H1 (cell line): Measurements from ENCODE around the gene NRXN3. TPM values are rescaled to one million over a fixed set of nuclear protein-coding genes. Genes with fewer than 3 reads are reported as not detected.

Experiments used
- CTCF ChIA-PET: fragments of 300-600 bp; sonication (Branson Sonifier 250); formaldehyde crosslinking; loops from one replicate; lab custom pipeline; 2021; ENCODE audit not compliant: partially characterized antibody; lab: Charles Lee
- POLR2A ChIA-PET: fragments of 300-600 bp; sonication (Branson Sonifier 250); formaldehyde crosslinking; loops from one replicate; lab custom pipeline; 2021; ENCODE audit warnings: inconsistent platforms; ENCODE audit not compliant: partially characterized antibody; lab: Charles Lee
- DNase-seq, 2 experiments: peaks; one replicate each; pipeline versions ENCODE4 v3.0.0 to v3.0.0-alpha.2; 2010 to 2022; ENCODE audit warnings: low spot score in 2 of 2, low read depth in 1 of 2, mixed read lengths in 1 of 2
- FAIRE-seq: peaks from 2 replicates; lab custom pipeline; 2011; peaks lifted over from hg19 to GRCh38; lab: Jason Lieb, UNC
- H2AFZ ChIP-seq: 2 replicates; pipeline ENCODE4 v1.8.1; 2012; ENCODE audit warnings: low read length, inconsistent platforms
- H2AK5ac ChIP-seq: 2 replicates; pipeline ENCODE4 v1.6.1; 2013; ENCODE audit warnings: low read depth, low read length
- H2BK120ac ChIP-seq: replicated peaks from 2 replicates; pipeline ENCODE3; 2013; ENCODE audit warnings: low read depth, low read length, inconsistent platforms
- H2BK12ac ChIP-seq: 2 replicates; pipeline ENCODE4 v1.6.1; 2013; ENCODE audit warnings: low read depth, low read length
- H2BK15ac ChIP-seq: 2 replicates; pipeline ENCODE4 v1.6.1; 2013; ENCODE audit warnings: low read length
- H2BK20ac ChIP-seq: 2 replicates; pipeline ENCODE4 v1.6.1; 2013; ENCODE audit warnings: low read length
- H2BK5ac ChIP-seq: 2 replicates; pipeline ENCODE4 v1.6.1; 2013; ENCODE audit warnings: low read depth, low read length
- H3K14ac ChIP-seq: 2 replicates; pipeline ENCODE4 v1.6.1; 2013; ENCODE audit warnings: inconsistent platforms; ENCODE audit not compliant: insufficient read length
- H3K18ac ChIP-seq: 2 replicates; pipeline ENCODE4 v1.6.1; 2013; ENCODE audit warnings: low read length; ENCODE audit errors: extremely low read depth
- H3K23ac ChIP-seq: 2 replicates; pipeline ENCODE4 v1.6.1; 2013; ENCODE audit warnings: inconsistent platforms; ENCODE audit not compliant: insufficient read length
- H3K23me2 ChIP-seq: 2 replicates; pipeline ENCODE4 v1.6.1; 2013; ENCODE audit warnings: low read depth, low read length
- H3K27ac ChIP-seq: 2 replicates; pipeline ENCODE4 v1.6.1; 2011; ENCODE audit warnings: low read depth, low read length, inconsistent platforms
- H3K27me3 ChIP-seq, 4 experiments: replicated peaks in 1 of 4; 1 replicate in 1 of 4; 2 replicates in 3 of 4; pipeline versions ENCODE4 v1.6.1 to v1.8.1; 2011 to 2013; ENCODE audit warnings: low read length in 3 of 4, mild to moderate bottlenecking in 3 of 4, inconsistent platforms in 2 of 4, mixed read lengths in 2 of 4, moderate library complexity in 1 of 4; ENCODE audit not compliant: control insufficient read depth in 3 of 4, insufficient read depth in 3 of 4; ENCODE audit errors: extremely low read depth in 1 of 4
- H3K36me3 ChIP-seq, 4 experiments: 2 replicates each; pipeline versions ENCODE4 v1.6.1 to v1.8.1; 2011 to 2013; ENCODE audit warnings: mild to moderate bottlenecking in 4 of 4, low read length in 3 of 4, moderate library complexity in 2 of 4, control low read depth in 1 of 4, inconsistent platforms in 1 of 4; ENCODE audit not compliant: insufficient read depth in 4 of 4, control insufficient read depth in 2 of 4
- H3K4ac ChIP-seq: replicated peaks from 2 replicates; pipeline ENCODE3; 2013; ENCODE audit warnings: low read length, low read depth, mixed read lengths, inconsistent platforms; ENCODE audit not compliant: insufficient read length
- H3K4me1 ChIP-seq, 4 experiments: replicated peaks in 1 of 4; 1 replicate in 1 of 4; 2 replicates in 3 of 4; pipeline versions ENCODE4 v1.6.1 to v1.8.1; 2011 to 2013; ENCODE audit warnings: low read length in 3 of 4, inconsistent platforms in 2 of 4, mixed read lengths in 1 of 4; ENCODE audit not compliant: insufficient read depth in 4 of 4, control insufficient read depth in 3 of 4
- H3K4me2 ChIP-seq, 2 experiments: 2 replicates each; pipeline versions ENCODE4 v1.6.1 to v1.8.1; 2011 to 2013; ENCODE audit warnings: low read depth in 2 of 2, low read length in 2 of 2, control low read depth in 1 of 2, inconsistent platforms in 1 of 2, mild to moderate bottlenecking in 1 of 2; ENCODE audit not compliant: insufficient read depth in 1 of 2
- H3K4me3 ChIP-seq, 4 experiments: fragments of 200-600, 300-600 bp in 1 of 4; sonication (generic), shearing (Covaris generic), sonication (Bioruptor Twin) in 1 of 4; 2 replicates each; pipeline versions ENCODE4 v1.5.1 to v1.8.1; 2011 to 2016; ENCODE audit warnings: low read length in 4 of 4, low read depth in 3 of 4, control low read depth in 2 of 4, inconsistent platforms in 2 of 4, mild to moderate bottlenecking in 2 of 4, mixed read lengths in 1 of 4, moderate library complexity in 1 of 4; ENCODE audit not compliant: insufficient read depth in 2 of 4; ENCODE audit errors: extremely low read depth in 1 of 4
- H3K56ac ChIP-seq: replicated peaks from 2 replicates; pipeline ENCODE3; 2013; ENCODE audit warnings: low read depth, mild to moderate bottlenecking, mixed read lengths, low read length, inconsistent platforms; ENCODE audit not compliant: insufficient read length
- H3K79me1 ChIP-seq: 2 replicates; pipeline ENCODE4 v1.6.1; 2013; ENCODE audit warnings: low read depth, low read length, control low read depth
- H3K79me2 ChIP-seq, 2 experiments: 2 replicates each; pipeline versions ENCODE4 v1.6.1 to v1.8.1; 2012 to 2013; ENCODE audit warnings: low read length in 2 of 2, mild to moderate bottlenecking in 2 of 2, inconsistent platforms in 1 of 2; ENCODE audit not compliant: insufficient read depth in 2 of 2, control insufficient read depth in 1 of 2
- H3K9ac ChIP-seq, 4 experiments: replicated peaks in 1 of 4; 1 replicate in 1 of 4; 2 replicates in 3 of 4; pipeline versions ENCODE4 v1.6.1 to v1.8.1; 2011 to 2013; ENCODE audit warnings: low read depth in 3 of 4, low read length in 3 of 4, control low read depth in 2 of 4, mild to moderate bottlenecking in 2 of 4, moderate library complexity in 2 of 4, inconsistent platforms in 1 of 4; ENCODE audit errors: extremely low read depth in 1 of 4
- H3K9me3 ChIP-seq, 2 experiments: 2 replicates each; pipeline versions ENCODE4 v1.6.1 to v1.8.1; 2012 to 2013; ENCODE audit warnings: mild to moderate bottlenecking in 2 of 2, moderate library complexity in 2 of 2, control low read depth in 1 of 2, inconsistent platforms in 1 of 2, low read depth in 1 of 2, low read length in 1 of 2, mixed read lengths in 1 of 2; ENCODE audit not compliant: insufficient read depth in 2 of 2
- H4K20me1 ChIP-seq, 2 experiments: replicated peaks in 1 of 2; 2 replicates each; pipeline versions ENCODE3 to v1.8.1; 2011 to 2013; ENCODE audit warnings: inconsistent platforms in 2 of 2, low read length in 2 of 2, mild to moderate bottlenecking in 1 of 2; ENCODE audit not compliant: insufficient read depth in 2 of 2, control insufficient read depth in 1 of 2
- H4K5ac ChIP-seq: 2 replicates; pipeline ENCODE4 v1.6.1; 2013; ENCODE audit warnings: low read length, low read depth, mixed read lengths, inconsistent platforms; ENCODE audit not compliant: insufficient read length
- H4K8ac ChIP-seq: 2 replicates; pipeline ENCODE4 v1.8.0; 2013; ENCODE audit warnings: mild to moderate bottlenecking, moderate library complexity, low read length, inconsistent platforms; ENCODE audit not compliant: insufficient read depth; ENCODE audit errors: extremely low read depth
- H4K91ac ChIP-seq: replicated peaks from 2 replicates; pipeline ENCODE3; 2013; ENCODE audit warnings: low read length, mixed read lengths, inconsistent platforms; ENCODE audit not compliant: insufficient read length
- EZH2 ChIP-seq: fragments of 200-600 bp; sonication (generic); IDR thresholded peaks from 2 replicates; pipeline ENCODE4 v1.7.1; 2012; ENCODE audit warnings: low read depth, mild to moderate bottlenecking, moderate library complexity, low read length, inconsistent platforms; ENCODE audit not compliant: severe bottlenecking
- HDAC2 ChIP-seq, 2 experiments: fragments of 300-600 bp in 1 of 2; sonication (generic) in 1 of 2; IDR thresholded peaks; 2 replicates each; pipeline ENCODE4 v1.6.1; 2011 to 2012; ENCODE audit warnings: low read depth in 2 of 2, low read length in 2 of 2, mild to moderate bottlenecking in 2 of 2, moderate library complexity in 2 of 2, borderline replicate concordance in 1 of 2, inconsistent platforms in 1 of 2
- POU5F1 ChIP-seq: IDR thresholded peaks from 2 replicates; pipeline ENCODE4 v1.6.1; 2011; ENCODE audit warnings: low read depth, mild to moderate bottlenecking, low read length, moderate library complexity
- SIN3A ChIP-seq, 2 experiments: IDR thresholded peaks in 1 of 2; conservative IDR thresholded peaks in 1 of 2; 2 replicates each; pipeline ENCODE4 v1.6.1; 2011 to 2012; ENCODE audit warnings: low read length in 2 of 2, improper control_type of control experiment in 1 of 2, low read depth in 1 of 2, mild to moderate bottlenecking in 1 of 2
- SIX5 ChIP-seq: IDR thresholded peaks from 2 replicates; pipeline ENCODE4 v1.6.1; 2011; ENCODE audit warnings: mild to moderate bottlenecking, low read depth, low read length
- WGBS, 2 experiments: shearing (Covaris generic) in 1 of 2; methylation state at CpG; one replicate each; pipeline versions ENCODE4 v1.1.6 to v1.1.7; 2013 to 2015; ENCODE audit warnings: low lambda C conversion rate in 2 of 2, mixed read lengths in 2 of 2, inconsistent platforms in 1 of 2, low coverage in 1 of 2, missing lambda C conversion rate in 1 of 2; ENCODE audit not compliant: insufficient replicate concordance in 2 of 2, insufficient coverage in 1 of 2, insufficient read length in 1 of 2; ENCODE audit errors: extremely low coverage in 1 of 2, missing lambda C conversion rate in 1 of 2; 5-methylcytosine and 5-hydroxymethylcytosine counted together
- polyA plus RNA-seq, 7 experiments: library from polyadenylated mRNA; depleted of rRNA in 3 of 7; stranded (reverse) in 5 of 7; unstranded in 2 of 7; fragments of >200 nt in 5 of 7; fragments of 200-250 nt in 2 of 7; gene quantifications; 1 replicate in 5 of 7; 2 replicates in 1 of 7; 4 replicates in 1 of 7; pipeline versions ENCODE4 v1.2.1 to v1.2.3, GENCODE V29; 2011 to 2013; ENCODE audit warnings: missing spikeins in 2 of 7, mixed read lengths in 2 of 7
- total RNA-seq: library from RNA; stranded (reverse); fragmentation: NEBNext Ultra II Directional; extraction: Animal tissue kit (Norgen Biotek cat#: 25700); gene quantifications from 2 replicates; pipeline ENCODE4 v1.2.1, GENCODE V29; 2021

The NRXN3 gene
- total and polyA plus RNA-seq, 2 of the 8 experiments (the other 6 are each of a cell fraction or from before 2014, with no cell fraction given), result 2.6 to 4.1 TPM

- H3K9ac ChIP-seq, result no peak overlapping the region
- POLR2A ChIA-PET, result no interaction called here
Observed at GRCh38 chr14:78308079-78308478, 137.9 kb downstream of the NRXN3 start.

More at GRCh38 chr14:78308079-78308478, 137.9 kb downstream of the NRXN3 start:
- Histone ChIP-seq H4K8ac (no peak overlapping the region), H3K18ac (no peak overlapping the region), H2BK5ac (no peak overlapping the region), H2AK5ac (no peak overlapping the region), H3K23ac (no peak overlapping the region), H2BK20ac (no peak overlapping the region), H3K27ac (no peak overlapping the region), H4K91ac (no peak overlapping the region), H4K5ac (no peak overlapping the region), H3K4ac (no peak overlapping the region), H2BK120ac (no peak overlapping the region), H3K4me1 (no peaks in the 10 kb centered on the region), H2BK15ac (no peak overlapping the region), H3K9me3 (no peaks in the 10 kb centered on the region), H3K79me2 (no peaks in the 10 kb centered on the region), H3K27me3 (no peaks in the 10 kb centered on the region), H3K23me2 (no peaks in the 10 kb centered on the region), H3K79me1 (no peaks in the 10 kb centered on the region), H3K4me3 (no peak overlapping the region), H3K14ac (no peak overlapping the region), H4K20me1 (no peaks in the 10 kb centered on the region), H3K56ac (no peak overlapping the region), H3K4me2 (no peak overlapping the region), H2BK12ac (no peak overlapping the region), H3K36me3 (no peaks in the 10 kb centered on the region), H2AFZ (no peak overlapping the region)
- WGBS, 2 experiments, result 89% methylated on average over 2 of the region's 2 CpGs; no CpG with 5 or more reads in 1 of the 2 experiments
- TF ChIP-seq EZH2 (no peak), HDAC2 (IDR thresholded peaks at IDR 0.05; ENCODE audit: borderline replicate concordance in 1 of 2, low read depth in 2 of 2, low read length in 2 of 2) (no peak), POU5F1 (no peak), SIX5 (no peak), SIN3A (conservative IDR thresholded peaks at IDR 0.05 in 1 of 2, IDR thresholded peaks at IDR 0.05 in 1 of 2; ENCODE audit: low read depth in 1 of 2, low read length in 2 of 2) (no peak)
- FAIRE-seq (no peak), DNase-seq (no peak)
- CTCF ChIA-PET, result interaction anchor here (0.9 to 1.5 kb wide), 2 partner anchors 8 to 22 kb away, joined by 3 to 9 read pairs; no protein-coding TSS in a partner anchor
